ENCODE data around the gene SLC35E3.
"Not testable (repeated sequence)": the region's sequence is repeated elsewhere in the genome, so short reads cannot be mapped to it uniquely, and the experiment has no call there.

SLC35E3 gene

DNA sequence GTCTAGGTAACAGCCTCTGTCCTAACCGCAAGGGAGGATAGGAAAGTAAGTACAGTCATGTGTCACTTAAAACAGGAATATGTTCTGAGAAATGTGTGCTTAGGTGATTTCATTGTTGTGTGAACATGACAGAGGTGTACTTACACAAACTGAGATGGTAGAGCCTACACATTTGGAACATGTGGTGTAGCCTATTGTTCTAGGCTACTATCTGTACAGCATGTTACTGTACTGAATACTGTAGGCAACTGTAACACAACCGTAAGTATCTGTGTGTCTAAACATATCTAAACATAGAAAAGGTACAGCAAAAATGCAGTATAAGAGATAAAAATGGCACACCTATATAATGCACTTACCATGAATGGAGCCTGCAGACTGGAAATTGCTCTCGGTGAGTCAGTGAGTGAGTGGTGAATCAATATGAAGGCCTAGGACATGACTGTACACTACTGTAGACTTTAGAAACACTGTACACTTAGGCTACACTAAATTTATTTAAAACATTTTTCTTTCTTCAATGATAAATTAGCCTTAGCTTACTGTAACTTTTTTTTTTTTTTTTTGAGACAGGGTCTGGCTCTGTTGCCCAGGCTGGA lies 48.8 kb downstream of the SLC35E3 start:
- no peak for DNase-seq (ENCODE audit: low read depth, low spot score)

- DNase-seq (ENCODE audit: low read depth, low spot score): no peak
These were observed 50.4 kb downstream of the SLC35E3 start for GRCh38 chr12:68796399-68796798.

- DNase-seq (ENCODE audit: low read depth, low spot score): no peak
These were observed 52.9 kb downstream of the SLC35E3 start for GRCh38 chr12:68798882-68799234.

- DNase-seq (ENCODE audit: low read depth, low spot score): no peak
These were observed 54.3 kb downstream of the SLC35E3 start for GRCh38 chr12:68800294-68800693.

- not testable (repeated sequence) for DNase-seq (ENCODE audit: low read depth, low spot score)
These were observed 55.1 kb downstream of the SLC35E3 start for GRCh38 chr12:68801124-68801523.

GRCh38 chr12:68802372-68802745 lies 56.4 kb downstream of the SLC35E3 start:
- DNase-seq (ENCODE audit: low read depth, low spot score): not testable (repeated sequence)

DNA sequence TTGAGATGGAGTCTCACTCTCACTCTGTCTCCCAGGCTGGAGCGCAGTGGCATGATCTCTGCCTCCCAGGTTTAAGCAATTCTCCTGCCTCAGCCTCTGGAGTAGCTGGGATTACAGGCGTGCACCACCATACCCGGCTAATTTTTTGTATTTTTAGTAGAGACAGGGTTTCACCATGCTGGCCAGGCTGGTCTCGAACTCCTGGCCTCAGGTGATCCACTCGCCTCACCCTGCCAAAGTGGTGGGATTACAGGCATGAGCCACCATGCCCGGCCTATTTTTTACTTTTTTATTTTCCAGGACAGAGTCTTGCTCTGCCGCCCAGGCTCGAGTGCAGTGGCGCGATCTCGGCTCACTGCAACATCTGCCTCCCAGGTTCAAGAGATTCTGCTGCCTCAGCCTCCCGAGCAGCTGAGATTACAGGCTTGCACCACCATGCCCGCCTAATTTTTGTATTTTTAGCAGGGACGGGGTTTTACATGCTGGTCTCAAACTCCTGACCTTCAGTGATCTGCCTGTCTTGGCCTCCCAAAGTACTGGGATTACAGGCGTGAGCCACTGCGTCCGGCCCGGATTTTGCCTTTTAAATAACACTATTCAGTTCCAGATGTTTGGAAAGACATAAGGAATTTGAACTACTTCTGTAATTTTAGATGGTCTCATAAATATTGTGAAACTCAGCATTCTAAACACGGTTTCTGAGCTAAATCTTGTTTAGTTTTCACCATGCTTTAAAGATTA lies 57.1 kb downstream of the SLC35E3 start:
- not testable (repeated sequence) for DNase-seq (ENCODE audit: low read depth, low spot score)

- no peak for DNase-seq (ENCODE audit: low read depth, low spot score)
These were observed 58.1 kb downstream of the SLC35E3 start for GRCh38 chr12:68803948-68804656.

GRCh38 chr12:68804657-68805591 lies 58.9 kb downstream of the SLC35E3 start:
- DNase-seq (ENCODE audit: low read depth, low spot score): peak; percentile 63

DNA sequence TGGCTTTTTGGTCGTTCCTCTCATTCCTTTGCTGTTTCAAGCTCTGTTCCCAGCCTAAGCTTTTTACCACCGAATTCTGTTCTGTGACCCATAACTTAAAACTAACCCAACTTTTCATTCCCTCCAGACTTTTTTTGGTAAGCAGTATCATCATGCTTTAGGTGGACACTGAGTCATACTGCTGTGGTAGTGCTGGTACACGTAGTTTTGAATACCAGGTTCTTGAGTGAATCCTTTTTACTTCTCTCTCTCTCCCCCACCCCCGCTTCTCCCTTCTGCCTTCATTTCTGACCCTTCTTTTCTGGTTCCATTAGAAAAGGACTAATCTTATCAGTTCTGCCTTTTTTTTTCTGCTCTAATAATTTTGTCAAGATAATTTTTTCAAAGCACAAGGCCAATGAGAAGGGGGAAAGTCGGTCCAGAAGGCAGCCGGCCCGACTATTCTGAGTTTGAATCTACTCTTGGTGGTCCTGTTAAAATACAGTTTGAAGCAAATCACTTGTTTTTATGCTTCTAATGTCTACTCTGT lies 59.7 kb downstream of the SLC35E3 start:
- DNase-seq (ENCODE audit: low read depth, low spot score): no peak

GRCh38 chr12:68806488-68807237 lies 60.7 kb downstream of the SLC35E3 start:
- DNase-seq (ENCODE audit: low read depth, low spot score): no peak

GRCh38 chr12:68807274-68807575 lies 61.2 kb downstream of the SLC35E3 start:
- not testable (repeated sequence) for DNase-seq (ENCODE audit: low read depth, low spot score)

- DNase-seq (ENCODE audit: low read depth, low spot score): no peak
These were observed 61.8 kb downstream of the SLC35E3 start, which contains the start of gene MDM2 for GRCh38 chr12:68807576-68808387. TSS of gene MDM2 (plus strand) at chr12:68808177. CDS start at chr12:68808478, 301 bp downstream.

DNA sequence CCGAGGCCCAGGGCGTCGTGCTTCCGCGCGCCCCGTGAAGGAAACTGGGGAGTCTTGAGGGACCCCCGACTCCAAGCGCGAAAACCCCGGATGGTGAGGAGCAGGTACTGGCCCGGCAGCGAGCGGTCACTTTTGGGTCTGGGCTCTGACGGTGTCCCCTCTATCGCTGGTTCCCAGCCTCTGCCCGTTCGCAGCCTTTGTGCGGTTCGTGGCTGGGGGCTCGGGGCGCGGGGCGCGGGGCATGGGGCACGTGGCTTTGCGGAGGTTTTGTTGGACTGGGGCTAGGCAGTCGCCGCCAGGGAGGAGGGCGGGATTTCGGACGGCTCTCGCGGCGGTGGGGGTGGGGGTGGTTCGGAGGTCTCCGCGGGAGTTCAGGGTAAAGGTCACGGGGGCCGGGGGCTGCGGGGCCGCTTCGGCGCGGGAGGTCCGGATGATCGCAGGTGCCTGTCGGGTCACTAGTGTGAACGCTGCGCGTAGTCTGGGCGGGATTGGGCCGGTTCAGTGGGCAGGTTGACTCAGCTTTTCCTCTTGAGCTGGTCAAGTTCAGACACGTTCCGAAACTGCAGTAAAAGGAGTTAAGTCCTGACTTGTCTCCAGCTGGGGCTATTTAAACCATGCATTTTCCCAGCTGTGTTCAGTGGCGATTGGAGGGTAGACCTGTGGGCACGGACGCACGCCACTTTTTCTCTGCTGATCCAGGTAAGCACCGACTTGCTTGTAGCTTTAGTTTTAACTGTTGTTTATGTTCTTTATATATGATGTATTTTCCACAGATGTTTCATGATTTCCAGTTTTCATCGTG lies 62.6 kb downstream of the SLC35E3 start:
- DNase-seq (ENCODE audit: low read depth, low spot score): peak; percentile 81

- DNase-seq (ENCODE audit: low read depth, low spot score): no peak
These were observed 63.4 kb downstream of the SLC35E3 start for GRCh38 chr12:68809190-68810026.

DNA sequence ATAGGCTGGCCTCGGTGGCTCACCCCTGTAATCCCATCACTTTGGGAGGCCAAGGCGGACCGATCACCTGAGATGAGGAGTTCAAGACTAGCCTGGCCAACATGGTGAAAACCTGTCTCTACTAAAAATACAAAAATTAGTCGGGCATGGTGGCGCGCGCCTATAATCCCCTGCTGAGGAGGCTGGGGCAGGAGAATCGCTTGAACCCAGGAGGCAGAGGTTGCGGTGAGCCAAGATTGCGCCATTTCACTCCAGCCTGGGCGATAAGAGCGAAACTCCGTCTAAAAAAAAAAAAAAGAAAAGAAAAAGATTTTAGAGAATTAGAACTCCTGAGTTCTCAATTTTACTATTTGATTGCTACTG lies 64.0 kb downstream of the SLC35E3 start:
- not testable (repeated sequence) for DNase-seq (ENCODE audit: low read depth, low spot score)

- DNase-seq (ENCODE audit: low read depth, low spot score): not testable (repeated sequence)
These were observed 65.6 kb downstream of the SLC35E3 start for GRCh38 chr12:68811573-68811972.

DNA sequence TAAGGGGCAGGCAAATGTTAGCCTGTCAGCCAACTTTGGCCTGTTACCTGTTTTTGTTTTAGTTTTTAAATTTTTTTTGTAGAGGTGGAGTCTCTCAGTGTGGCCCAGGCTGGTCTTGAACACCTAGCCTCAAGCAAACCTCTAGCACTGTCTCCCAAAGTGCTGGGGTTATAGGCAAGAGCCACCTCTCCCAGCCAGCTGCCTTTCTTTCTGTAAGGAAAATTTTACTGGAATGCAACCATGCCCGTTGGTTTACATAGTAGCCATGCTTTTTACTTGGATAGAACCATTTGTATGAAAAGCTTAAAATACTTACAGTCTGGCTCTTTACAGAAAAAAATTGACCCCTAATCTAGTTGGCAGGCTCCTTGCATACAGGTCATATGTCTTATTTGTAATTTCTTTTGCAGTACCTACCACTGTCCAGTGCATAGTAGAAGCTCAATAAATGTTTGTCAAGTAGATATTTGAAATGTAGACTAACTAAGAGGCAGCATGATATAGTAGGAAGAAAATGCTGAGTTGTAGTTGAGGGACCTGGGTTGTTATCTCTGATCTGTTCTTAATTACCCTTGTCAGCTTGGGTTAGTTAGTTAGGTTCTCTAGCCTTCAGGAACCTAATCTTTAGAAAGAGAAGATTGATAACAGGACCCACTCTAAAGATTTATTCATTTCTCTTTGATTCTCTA lies 66.7 kb downstream of the SLC35E3 start:
- no peak for DNase-seq (ENCODE audit: low read depth, low spot score)
